Muscle of arm (tissue), 12 donors: ENCODE results near the gene EFNB2. TPM values are rescaled to one million over a fixed set of nuclear protein-coding genes. Genes with fewer than 3 reads are reported as not detected.

Source experiments
- DNase-seq: peaks from one replicate; pipeline ENCODE4 v3.0.0-alpha.2; 2013
- polyA plus RNA-seq, 12 donors: library from polyadenylated mRNA; unstranded; fragments of 120-200 nt; gene quantifications; one replicate each; pipeline ENCODE4 v1.2.1, GENCODE V29; 2013; ENCODE audit not compliant: insufficient read length in 12 of 12

Gene EFNB2
- polyA plus RNA-seq, 12 donors, result 17.7 to 73.8 (median 21.6) TPM; not detected in 1

- no peak for DNase-seq
These were observed 20.3 kb upstream of the EFNB2 start for GRCh38 chr13:106555631-106556328.

- no peak for DNase-seq
These were observed 16.3 kb upstream of the EFNB2 start for GRCh38 chr13:106551751-106552150.

DNA sequence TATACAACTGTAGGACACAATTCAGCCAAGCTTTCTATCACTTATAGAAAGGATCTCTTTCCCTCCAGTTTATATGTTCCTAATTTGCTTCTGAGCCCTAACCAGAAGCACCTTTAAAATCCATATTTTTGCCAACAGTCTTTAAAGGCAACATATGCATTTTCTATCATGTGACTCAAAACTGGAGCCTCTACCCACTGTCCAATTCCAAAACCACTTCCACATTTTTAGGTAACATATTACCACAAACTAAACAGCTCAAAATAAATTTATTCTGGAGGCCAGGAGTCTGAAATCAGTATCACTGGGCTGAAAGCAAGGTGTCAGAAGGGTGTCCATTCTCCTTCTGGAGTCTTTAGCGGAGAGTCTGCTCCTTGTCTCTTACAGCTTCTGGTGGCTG is 15.9 kb upstream of the EFNB2 start:
- DNase-seq, result no peak

DNA sequence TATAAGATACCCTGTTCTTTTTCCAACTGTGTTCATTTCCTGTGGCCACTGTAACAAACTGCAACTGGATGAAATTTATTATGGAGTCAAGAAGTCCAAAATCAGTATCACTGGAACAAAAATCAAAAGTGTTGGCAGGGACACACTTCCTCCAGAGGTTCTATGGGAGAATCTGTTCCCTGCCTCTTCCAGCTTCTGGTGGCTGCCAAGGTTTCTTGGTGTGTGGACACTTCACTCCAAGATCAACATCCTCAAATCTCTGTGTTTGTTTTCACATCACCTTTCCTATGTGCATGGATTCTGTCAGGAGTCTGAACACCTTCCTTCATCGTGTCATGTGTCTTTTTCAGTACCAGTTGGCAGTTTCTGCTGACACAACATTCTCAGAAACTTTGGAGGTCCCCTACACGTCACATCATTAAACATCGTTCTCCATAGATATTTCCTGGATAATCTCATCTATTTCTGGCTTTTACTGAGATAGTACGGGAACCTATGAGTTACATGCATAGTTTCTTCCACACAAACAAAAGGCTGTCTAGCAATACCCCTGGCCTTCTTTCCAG is 15.2 kb upstream of the EFNB2 start:
- DNase-seq, result no peak

DNA sequence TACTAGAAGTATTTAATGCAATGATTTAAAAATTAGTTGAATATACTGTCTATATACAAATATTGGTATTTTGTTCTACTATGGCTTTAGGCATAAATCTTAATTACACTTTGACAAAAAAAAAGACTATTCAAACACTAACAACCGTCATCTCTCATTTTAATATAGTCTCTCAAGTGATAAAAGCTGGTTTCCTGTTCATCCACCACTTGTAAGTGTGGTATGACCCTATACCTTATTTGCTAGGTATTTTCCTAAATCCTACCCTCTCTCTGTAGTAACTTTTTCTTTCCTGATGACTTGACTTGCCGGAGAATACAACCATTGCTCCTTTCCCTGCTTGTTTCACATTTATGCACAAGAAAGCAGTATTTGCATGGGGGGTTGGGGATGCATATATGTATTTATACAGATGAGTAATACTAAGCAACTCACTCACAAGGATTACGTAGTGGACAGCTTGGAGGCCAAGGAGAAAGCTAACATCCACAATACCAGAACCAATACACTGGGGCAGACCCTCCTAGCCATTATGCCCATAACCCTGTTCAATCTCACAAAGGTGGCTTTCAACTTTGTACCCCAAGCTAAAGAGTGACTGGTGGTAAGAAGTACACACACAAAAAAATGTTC is 12.7 kb upstream of the EFNB2 start:
- no peak for DNase-seq

DNA sequence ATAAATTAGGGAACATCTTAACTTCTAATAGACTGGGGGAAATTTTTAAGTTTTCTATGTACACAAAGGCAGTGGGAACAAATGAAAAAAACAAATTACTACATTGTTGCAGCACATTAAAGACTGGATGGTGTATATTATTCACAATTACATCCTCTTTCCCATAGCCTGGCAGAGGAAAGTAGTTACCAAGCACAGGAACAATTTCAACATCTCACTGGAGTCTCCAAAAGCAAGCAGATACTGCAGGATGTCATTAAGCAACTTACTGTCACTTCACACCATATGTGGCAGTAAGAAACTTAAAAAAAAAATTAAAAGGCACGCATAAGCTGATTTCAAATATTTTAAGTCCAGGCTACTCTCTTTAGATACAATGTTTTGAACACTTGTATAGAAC is 6.4 kb upstream of the EFNB2 start:
- no peak for DNase-seq

GRCh38 chr13:106540613-106541012 is 5.2 kb upstream of the EFNB2 start:
- DNase-seq, result no peak

DNA sequence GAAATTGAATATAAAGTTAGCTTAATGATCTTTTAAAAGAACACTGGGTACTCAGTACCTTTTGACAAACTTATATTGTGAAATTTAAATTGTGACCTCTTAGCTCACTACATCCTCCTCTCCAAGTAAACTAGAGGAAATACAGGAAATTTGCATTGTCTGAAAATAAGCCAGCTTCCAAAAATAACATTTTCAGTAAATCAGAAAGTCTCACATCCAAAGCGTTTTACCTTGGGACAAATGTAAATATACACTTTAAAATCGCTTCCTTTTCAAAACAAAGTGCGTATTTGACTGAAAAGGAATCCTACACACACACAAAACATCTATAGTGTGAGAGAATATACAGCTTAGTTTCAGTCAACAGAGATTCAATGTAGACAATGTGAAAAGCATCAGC is 2.1 kb upstream of the EFNB2 start:
- no peak for DNase-seq

DNA sequence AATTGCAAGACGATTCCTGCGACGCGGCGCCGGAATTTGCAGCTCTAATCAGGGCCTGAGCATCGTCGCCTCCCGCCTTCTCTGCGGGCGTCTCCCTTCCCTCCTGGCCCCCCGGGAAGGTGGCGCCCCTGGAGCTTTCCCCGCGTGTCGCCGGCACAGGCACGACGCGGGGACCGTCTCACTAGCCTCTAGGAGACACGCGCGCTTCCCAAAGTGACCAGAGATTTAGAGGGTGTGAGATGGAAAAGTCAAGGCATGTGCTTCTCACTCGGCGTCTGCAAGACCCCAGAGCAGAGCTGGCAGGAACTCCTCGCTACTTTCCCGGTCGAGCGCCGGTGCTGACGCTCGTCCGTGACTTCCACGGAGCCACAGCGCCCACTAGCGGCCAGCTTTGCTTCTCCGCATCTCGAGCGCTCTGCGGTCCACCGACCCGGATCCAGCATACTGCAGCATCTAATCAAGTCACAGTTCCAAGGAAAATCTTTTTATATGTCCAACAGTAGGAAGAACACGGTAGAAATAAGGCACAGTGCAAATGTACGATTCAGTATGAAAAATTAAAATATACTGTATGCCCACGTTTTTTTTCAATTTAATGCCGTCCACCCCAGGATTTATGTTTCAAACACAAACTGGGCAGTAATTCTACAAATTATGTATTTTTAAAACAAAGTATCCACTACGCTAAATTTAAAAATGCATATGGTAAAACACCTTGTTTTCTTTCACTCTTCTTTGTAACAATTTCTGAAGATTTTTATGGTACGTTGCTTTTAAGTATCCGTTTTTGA is 977 bp upstream of the EFNB2 start:
- peak; percentile 95 for DNase-seq

GRCh38 chr13:106534639-106535551 is 567 bp downstream of the EFNB2 start:
- peak; percentile 25 for DNase-seq

GRCh38 chr13:106533943-106534638 is 1.4 kb downstream of the EFNB2 start:
- DNase-seq, result peak; percentile 38

- peak; percentile 85 for DNase-seq
These were observed 2.1 kb downstream of the EFNB2 start for GRCh38 chr13:106533101-106533942.

DNA sequence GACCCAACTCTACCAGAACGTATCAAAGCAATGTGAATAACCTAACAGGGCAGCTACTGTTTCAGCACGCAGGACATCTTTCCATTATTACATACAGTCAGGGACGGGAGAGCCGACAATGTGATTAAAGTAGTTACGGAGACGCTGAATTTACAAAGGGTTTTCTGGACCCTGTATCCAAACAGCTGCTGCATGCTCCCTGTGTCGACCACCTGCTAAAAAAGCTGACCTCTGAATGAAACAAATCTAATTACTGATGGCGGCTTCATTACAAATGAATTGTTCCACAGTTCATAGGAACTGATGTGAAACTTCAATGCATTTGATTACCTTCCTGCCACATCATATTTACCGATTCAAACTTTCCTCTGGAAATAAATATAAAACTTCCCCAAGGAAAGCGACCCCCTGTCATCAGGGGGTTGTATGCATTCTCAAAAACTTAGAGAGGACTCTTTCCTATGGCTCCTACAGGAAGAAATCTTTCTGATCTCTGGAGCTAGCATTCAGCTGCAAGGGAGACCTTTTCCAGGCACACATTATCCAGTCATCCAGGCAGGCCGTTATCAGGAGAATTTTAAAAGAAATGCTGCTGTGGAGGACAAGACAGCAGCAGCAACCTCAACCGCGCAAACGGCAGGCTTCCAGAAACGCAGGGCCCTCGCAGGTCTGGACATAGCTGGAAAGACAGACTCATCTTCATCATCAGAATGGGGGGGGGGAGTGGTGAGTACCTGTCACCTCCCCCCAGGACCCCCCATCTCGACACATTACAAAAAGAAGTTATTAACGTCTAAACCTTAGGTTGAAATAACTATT is 3.1 kb downstream of the EFNB2 start:
- DNase-seq, result no peak

DNA sequence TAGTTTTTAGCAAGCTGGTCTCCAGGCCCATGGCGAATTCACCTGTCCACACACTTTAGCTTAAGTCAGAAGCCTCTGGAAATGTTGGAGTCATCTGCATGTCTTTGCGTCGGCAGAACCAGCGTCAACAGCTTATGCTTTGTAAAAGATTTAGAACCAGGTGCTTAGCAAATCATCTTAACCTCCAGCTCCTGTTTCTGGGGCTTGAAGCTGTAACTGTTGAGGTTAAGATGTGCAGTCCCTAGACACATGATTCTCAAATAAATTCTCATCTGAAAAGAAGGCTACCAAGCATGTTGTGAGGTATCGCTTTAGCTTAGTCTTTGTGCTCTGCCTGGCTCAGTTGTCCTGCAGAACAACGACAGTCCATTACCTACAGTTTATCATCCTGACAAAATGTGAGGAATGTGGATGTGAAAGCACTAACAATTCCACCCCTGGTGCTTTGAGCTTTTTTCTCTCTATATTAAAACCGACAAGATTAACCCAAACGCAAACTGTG is 4.4 kb downstream of the EFNB2 start:
- no peak for DNase-seq

GRCh38 chr13:106530171-106530851 is 5.2 kb downstream of the EFNB2 start:
- DNase-seq, result no peak

GRCh38 chr13:106529415-106530170 is 5.9 kb downstream of the EFNB2 start:
- DNase-seq, result no peak

GRCh38 chr13:106528718-106529414 is 6.6 kb downstream of the EFNB2 start:
- DNase-seq, result no peak
